ENCODE data around the gene MYMX.
A peak's percentile ranks its signal among the peaks of the same experiment; 100 is the strongest.

The MYMX gene

GRCh38 chr6:44253307-44254101 is 36.8 kb downstream of the MYMX start:
- peak; percentile 33 for DNase-seq

- DNase-seq: no peak
Observed at GRCh38 chr6:44254191-44255104, 37.7 kb downstream of the MYMX start.

DNA sequence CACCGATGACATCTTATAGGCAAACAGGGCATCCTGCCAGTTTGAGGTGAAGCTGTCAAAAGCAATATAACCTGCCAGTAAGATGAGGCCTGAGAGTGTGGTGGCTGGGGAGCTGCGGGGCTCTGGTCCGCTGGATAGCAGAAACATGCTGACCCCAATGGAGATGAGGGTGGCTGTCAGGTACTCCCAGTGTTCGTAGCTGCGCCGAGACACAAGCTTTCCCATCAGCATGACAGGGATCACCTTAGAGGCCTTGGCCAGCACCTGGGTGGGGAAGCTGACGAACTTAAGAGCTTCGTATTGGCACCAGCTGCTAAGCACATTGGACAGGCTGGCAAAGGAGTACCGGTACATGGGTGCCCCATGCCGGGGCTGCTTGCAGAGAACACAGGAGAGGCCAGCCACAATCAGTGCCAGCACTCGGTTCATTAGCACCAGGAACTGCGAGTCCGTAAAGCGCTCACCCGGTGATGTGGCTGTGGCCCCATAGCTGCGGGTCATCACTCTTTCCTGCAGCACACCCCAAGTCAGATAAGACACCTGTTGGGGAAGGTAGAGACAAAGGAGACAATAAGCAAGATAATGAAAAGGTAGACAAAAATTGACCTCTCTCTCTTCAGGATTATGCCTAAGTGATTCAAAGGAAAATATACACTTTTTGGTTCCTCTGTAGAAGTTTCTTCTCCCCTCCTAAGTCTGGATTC is 38.5 kb downstream of the MYMX start:
- DNase-seq: no peak

DNA sequence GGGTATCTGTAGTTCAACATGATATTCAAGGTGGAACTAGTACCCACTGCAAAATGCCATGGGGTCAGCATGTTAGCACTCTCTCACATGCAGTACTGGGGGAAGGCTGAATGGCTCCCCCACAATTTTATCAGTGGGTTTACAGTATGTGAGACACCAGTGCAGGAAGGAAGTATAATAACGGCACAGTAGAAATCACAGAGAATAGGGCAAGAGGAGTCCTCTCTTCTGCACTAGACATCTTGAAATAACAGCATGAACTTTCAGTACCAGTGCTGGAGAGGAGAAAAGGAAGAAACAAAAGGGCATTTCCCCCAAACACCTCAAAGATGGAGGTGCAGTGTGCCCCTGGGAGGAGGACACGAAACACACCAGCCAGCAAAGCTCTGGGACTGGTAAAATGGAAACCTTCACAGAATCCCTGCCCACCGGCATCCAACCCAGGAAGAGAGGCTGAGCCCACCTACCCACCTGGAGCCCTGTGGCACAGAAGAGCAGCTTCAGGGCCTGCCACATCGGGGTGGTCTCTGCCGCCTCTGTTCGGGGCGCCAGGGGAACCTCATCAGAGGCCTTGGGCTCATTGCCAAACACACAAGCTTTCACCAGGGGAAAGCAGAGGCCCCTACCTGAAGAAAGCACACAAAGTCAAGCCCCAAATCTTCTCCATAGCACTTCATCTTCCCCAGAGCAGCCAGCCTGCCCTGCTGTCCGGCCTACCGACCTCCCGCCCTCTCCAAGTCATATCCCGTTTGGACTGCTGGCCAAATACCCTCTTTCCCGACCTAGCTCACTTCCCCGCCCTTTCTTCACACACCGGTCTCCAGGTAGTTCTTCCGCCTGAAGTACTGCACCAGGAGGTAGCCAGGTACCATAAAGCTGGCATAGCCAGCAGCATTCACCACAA is 39.4 kb downstream of the MYMX start:
- DNase-seq: no peak

DNA sequence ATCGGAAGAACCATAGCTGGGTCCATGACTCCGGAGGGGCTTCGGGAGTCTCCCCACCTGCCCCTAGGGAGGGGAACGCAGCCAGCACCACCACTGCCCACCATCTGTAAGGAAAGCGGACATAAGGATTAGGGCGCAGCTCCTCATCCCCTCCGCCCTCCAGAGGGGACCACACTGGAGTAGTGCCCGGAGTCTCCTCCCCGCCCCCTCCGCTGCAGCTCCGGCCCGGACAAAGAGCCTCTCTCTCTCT is 40.0 kb downstream of the MYMX start:
- no peak for DNase-seq

DNA sequence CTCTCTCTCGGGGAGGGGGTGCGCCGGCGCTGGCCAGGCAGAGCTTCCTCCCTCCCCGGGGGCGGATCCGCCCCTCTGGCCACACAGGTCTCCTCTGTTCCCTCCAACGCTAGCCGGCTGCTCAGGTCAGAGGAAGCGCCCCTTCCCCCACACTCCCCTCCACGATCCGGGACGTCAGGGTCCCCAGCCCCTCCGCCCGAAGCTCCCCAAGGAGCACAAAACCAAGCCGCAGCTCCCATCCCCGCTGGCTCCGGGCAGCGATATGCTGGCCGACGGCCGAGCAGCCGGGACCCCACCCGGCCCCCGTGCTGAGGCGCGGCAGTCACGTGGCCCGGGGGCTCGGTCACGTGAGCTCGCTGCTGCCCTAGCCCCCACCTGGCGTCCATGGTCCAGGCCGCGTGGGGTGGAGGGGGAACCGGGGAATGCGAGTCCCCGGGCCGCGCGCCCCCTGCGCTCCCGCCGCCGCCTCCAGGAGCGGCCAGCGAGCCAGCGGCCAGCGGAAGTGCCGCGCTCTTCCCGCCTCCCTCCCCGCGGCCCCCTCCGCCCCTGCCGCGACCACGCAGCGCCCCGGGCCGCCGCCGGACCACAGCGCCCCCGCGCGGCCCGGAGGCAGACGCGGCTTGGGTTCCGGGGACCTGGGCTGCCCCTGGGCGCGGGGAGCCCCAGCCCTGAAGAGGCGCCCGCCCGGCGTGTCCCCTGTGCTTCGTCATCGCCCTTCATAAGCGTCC is 40.5 kb downstream of the MYMX start, which contains the start of gene SLC35B2:
Gene SLC35B2, minus strand, starts transcription at position 504 of the 728 bp plus-strand sequence. Its CDS starts 118 bp downstream, at position 386.
- peak; percentile 69 for DNase-seq

- DNase-seq: no peak
Observed at GRCh38 chr6:44257753-44258324, 41.1 kb downstream of the MYMX start.

- DNase-seq: no peak
Observed at GRCh38 chr6:44258325-44258863, 41.7 kb downstream of the MYMX start.

DNA sequence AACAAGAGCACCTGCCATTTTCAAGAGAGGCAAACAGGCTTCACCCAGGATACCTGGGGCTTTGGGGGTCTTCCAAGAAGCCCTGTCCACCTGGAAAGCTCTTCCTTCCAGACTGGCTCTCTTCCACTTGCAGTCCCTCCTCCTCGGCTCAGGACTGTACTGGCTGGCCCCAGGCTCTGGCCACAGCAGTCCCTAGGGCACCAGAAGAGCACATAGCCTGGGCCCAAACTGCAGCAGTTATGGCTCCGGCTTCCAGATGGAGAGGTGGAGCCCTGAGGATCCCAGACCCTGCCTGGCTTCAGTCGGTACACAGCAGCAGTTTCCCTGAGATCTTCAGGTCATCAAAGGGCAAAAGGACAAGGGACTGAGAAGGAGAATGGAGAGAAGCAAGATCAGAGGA is 42.2 kb downstream of the MYMX start:
- DNase-seq: no peak

- DNase-seq: no peak
Observed at GRCh38 chr6:44260011-44260410, 43.3 kb downstream of the MYMX start.

- DNase-seq: no peak
Observed at GRCh38 chr6:44260451-44261297, 43.9 kb downstream of the MYMX start.

- DNase-seq: no peak
Observed at GRCh38 chr6:44261581-44261980, 44.9 kb downstream of the MYMX start.

DNA sequence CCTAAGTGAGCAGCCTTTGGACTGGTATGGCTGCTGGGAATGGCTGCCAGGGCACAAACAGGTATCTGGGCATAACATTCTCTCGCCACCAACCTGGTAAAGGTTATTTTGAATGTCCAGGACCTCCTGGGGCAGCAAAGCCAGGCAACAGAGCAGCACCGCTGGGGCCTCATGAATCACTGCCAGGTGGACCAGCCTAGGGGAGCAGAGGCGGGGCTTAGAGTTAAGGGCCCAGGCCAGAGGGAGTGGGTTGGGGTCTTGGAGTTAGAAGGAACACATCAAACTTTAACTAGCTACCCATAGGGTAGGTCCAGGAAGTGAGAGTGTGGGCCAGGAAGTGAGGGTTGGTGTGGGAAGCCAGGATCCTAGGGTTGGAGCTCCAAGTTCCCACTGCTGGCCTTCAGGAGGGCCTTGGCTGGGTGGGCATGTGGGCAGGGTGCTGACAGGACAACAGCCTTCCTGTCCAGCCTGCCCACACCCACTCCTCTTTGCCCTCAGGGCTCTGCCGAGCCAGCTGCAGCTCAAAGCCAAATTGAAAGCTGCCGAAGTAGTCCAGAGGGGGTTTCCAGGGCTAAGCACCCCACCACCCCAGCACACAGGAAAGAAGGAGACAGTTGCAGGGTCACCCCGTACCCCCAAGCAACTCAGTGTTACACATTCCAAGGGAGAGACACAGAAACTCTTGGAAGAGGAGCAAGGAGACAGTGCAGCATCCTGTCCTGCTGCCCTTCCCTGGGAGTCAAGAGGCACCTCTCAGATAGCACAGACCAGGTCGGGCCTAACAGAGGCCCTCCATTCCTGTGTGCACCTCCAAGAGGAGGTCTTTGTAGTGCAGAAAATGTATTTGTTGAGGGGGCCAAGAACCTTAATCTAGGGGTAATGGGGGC is 46.0 kb downstream of the MYMX start:
- no peak for DNase-seq

DNA sequence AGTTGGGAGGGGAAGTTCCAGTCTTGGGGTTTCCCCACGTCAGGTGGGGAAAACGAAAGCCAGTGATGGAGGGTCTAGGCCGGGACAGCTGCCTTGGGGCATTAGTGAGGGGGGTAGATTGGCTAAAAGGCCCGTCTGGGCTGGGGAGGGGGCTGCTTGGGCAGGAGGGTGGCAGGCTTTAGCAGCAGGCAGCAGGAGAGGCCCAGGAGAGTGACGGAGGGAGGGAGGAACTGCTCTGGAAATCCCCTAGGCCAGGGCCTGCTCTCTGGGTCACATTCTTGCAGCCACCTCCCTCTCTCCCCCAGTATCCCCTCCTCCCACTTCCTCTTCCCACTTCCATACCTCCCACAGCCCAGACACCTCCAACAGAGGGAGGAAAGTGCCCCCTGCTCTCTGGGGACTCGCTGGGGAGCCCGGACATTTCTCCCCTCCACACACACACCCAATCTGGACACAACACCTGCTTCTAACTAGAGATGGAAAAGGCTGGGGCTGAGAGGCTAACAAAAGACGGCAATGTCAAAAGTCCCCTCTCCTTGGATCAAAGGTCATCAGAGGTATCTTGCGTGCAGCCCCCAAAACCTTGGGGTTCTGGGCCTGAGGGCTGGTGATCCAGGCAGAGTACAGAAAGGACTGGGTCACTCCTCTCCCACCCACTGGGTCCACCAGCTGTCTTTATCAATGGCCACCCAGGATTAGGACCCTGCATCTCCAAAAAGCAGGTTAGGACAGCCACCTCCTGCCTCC is 46.8 kb downstream of the MYMX start:
- no peak for DNase-seq

- no peak for DNase-seq
Observed at GRCh38 chr6:44264154-44265006, 47.7 kb downstream of the MYMX start.

DNA sequence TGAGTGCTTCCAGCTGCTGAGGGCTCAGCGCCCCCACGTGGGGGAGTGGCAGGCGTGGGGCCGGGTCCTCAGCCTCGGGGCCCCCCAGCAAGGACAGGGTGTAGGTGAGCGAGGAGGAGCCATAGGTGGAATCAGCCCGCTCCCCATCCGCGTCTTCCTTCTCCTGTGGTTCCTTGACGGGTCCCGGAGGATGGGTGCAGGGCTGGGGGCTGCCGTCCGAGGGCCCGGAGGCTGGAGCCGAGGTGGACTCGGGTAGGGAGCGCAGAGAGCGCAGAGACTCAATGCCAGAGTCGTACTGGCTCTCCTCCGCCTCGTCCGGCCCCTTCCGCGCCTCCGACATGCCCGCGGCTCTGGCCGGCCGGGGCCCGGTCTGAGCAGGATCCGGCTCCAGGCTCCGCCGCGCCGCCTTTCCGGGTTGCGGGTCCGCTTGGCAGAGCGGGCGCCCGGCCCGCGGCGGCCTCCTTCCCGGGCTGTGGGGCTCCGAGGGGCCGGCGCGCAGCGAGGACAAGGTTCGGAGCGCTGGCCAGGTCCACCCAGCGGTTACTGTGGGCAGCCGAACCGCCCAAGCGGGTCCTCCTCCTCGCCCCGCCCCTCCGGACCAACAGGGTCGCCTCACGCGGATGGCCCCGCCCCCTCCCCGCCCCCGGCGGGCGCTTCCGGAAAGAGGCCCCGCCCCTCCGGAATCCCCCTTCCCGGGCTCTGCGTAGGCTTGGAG is 48.4 kb downstream of the MYMX start, which contains the start of gene NFKBIE:
Gene NFKBIE, minus strand, starts transcription at position 545 of the 715 bp plus-strand sequence. Its CDS starts 205 bp downstream, at position 340.
- peak; percentile 88 for DNase-seq

All from fibroblast of skin of back (primary cell).